GM12874 (cell line): ENCODE measurements around the gene ADAMTS5.

Experiments
- CTCF ChIP-seq: IDR thresholded peaks from 2 replicates; pipeline ENCODE4 v1.5.1; 2011; ENCODE audit warnings: low read depth, mild to moderate bottlenecking, control low read depth, low read length, moderate library complexity; ENCODE audit not compliant: insufficient read depth

Gene ADAMTS5

GRCh38 chr21:26918323-26919079, 48.4 kb downstream of the ADAMTS5 start:
- TF ChIP-seq CTCF = no peak

- no peak for TF ChIP-seq CTCF
Measured at GRCh38 chr21:26916799-26917198, 50.1 kb downstream of the ADAMTS5 start.

GRCh38 chr21:26914557-26914956, 52.3 kb downstream of the ADAMTS5 start:
- no peak for TF ChIP-seq CTCF

GRCh38 chr21:26912466-26912865, 54.4 kb downstream of the ADAMTS5 start:
- TF ChIP-seq CTCF = no peak

- no peak for TF ChIP-seq CTCF
Measured at GRCh38 chr21:26909972-26910371, 56.9 kb downstream of the ADAMTS5 start.

- TF ChIP-seq CTCF = no peak
Measured at GRCh38 chr21:26900980-26901379, 65.9 kb downstream of the ADAMTS5 start.

- TF ChIP-seq CTCF = no peak
Measured at GRCh38 chr21:26892151-26892550, 74.7 kb downstream of the ADAMTS5 start.
